T follicular helper cell (primary cell): ENCODE results near the gene MUC6.

ENCODE experiments used
- DNase-seq: peaks from one replicate; pipeline ENCODE4 v3.0.0-alpha.2; 2020; ENCODE audit warnings: low read depth

Gene MUC6

DNA sequence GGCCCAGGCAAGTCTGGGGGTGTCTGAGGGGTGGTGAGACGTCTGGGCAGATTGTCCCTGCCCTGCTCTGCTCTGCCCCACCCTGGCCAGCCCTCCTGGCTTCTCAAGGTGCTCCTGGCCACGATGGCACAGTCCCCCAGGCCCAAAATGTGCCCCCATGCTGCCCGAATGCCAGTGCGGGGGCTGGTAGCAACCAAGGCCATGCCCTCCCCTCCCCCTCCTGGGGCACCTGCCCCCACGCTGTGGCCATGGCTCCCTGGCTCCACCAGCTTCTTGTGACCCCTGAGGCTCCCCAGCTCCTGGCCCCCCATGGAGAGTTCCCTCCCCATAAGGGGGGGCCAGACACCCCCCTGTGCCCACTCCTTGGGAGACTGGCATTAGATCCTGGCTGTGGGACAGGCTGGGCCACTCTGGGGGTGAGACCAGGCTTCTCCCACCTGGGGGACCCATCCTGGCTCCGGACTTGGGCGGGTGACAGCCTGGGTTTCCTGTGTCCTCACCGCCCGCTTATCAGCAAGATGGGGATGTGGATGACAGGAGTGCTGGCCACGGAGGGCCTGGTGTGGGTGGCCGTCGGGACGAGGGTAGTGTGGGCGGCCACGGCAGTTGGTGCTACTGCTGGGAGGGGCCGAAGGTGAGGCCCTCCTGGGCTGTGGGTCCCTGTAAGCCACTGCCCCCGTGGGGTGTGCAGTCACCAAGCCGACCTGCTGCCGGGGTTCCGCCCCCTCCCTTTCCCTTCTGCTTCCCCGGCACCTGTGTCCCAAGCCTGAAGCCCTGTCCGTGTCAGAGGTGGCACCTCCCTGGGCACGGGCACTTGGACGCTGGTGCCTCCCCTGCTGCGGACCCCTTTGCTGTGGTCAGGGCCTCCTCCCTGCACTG lies 15.9 kb upstream of the MUC6 start:
- no peak for DNase-seq

DNA sequence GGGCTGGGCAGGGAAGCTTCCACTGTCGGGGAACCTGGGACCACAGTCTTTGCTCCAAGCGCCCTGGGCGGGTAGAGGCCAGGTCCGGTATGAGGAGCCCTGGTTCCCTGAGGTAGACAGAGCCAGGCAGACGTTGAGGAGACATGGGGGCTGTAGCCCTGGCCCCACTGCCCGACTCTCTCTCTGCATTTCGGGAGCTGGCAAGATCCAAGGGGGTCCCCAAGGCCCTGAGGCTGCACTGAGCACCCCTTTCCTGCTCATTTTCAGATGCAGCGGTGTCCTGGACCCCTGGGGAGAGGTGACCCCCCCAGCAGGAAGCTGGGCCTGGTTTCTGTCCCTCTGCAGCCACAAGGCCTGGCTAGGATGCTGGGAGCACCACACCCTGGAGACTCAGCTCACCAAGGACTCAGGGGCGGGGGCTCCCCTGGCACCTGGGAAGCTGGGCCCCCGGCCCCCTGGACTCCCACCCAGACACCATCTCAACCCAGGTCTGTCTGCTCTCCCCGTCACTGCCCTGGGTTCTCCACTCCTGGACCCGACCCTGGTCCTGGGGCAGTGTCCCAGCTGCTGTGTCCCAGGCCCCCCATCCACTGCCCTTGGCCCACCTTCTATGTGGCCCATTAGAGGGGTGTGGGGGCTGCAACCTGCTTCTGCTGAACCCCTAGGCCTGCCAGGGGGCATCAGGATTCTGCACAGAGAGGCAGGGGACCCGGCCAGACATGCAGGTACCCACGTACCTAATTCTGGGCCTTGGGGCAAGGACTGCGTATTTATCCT lies 15.0 kb upstream of the MUC6 start:
- DNase-seq, result no peak

DNA sequence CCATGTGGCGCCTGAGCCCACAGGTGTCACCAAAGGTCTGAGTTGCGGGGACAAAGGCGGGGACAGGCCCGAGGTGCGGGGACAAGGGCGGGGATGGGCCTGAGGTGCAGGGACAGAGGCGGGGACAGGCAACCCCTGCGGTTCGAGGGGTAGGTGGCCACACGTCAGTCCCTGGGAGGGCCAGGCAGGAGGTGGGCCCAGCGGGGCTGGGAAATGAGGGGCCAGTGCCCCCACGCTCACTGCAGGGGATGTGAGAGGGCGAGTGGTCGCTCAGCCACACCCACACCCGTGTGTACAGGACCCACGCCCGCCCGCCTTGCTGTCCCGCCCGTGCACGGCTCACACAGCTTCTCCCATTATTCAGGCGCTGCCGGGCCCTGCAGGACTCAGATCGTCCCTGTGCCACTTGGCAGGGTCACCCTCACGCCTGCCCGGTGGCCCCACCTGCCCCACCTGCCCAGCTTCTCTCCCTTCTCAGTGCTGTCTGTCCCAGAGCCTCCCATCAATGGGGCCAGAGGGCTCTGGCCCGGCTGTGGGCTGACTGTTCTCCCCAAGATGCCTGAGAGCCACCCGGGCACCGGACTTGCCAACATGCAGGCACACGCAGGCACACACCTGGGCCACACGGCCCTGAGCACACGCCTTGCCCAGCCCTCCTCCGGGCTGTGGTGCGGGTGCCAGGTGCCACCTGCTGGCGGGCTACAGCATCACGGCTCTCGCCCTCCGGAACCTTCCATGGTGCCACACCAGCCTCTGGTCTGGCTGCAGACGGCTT lies 14.2 kb upstream of the MUC6 start:
- DNase-seq, result peak; percentile 54

- no peak for DNase-seq
Measured at GRCh38 chr11:1049911-1050580, 13.5 kb upstream of the MUC6 start.

DNA sequence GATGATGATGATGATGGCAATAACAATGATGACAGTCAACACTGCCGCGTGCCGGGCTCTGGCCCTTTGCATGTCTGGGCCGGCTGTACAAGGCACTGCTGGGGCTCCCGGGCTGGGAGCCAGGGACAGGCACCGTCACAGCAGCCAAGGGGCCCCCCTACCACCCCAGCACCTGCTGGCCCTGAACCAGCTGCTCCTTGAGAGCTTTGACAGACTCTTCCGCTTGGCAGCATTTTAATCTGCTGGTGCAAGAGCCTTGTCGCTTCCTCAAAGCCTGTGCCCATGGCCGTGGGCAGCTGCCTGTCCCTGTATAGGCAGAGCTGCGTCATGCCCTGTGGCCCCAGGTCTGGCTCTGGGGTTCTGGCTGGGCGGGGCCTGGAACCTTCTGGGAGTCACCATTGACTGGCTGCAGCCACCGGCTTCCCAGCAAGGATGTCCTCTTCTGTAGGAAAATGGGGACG lies 12.9 kb upstream of the MUC6 start:
- no peak for DNase-seq

- no peak for DNase-seq
Measured at GRCh38 chr11:1049071-1049405, 12.5 kb upstream of the MUC6 start.

DNA sequence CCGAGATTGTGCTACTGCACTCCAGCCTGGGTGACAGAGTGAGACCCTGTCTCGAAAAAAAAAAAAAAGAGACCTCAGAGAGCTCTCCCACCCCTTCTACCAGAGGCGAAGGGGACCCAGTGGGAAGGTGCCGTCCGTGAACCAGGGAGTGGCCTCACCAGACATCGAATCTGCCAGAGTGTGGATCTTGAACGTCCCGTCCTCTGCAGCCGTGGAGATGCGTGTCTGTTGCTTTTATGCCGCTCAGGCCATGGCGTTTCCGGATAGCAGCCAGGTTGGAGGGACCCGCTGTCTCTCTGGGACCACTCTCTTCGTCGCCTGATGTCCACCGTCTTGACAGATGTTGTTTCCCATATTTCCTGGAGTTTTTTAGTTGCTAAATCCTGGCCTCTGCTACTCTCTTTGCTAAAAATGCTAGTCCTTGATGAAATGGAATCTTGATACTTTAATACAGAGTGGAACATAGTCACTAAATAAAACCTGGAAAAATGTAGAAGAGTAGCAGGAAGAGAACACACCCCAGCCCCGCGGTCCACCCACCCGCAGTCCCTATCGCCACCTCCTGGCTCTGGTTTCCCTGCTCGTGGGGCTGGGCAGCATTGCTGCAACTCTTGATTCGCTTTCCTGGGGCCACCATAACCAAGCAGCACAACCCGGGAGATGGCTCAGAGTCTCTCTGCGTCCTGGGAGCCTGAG lies 12.0 kb upstream of the MUC6 start:
- no peak for DNase-seq

DNA sequence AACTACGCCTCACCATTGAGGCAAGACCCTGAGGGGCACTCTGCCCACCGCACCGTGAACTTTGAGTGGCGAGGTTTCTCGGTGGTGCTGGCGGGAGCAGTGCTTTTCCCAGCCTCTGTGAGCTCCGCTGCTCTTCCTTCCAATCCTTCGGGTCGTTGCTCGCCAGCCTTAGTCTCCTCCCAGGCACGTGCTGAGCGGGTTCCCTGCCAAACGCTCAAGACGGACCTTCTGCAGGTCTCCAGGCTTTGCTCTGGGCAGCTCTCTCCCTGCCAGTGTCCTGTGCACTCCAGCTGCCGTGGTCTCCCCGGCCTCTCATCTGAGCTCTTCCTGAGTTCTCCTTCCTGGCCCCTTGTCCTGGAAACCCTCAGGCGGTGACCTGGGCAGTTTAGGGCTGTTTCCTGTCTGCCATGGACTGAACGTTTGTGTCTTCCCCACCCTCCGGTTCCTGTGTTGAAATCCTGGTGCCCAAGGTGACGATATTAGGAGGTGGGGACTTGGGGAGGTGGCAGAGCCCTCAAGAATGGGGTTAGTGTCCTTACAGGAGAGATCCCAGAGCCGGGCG lies 11.2 kb upstream of the MUC6 start:
- no peak for DNase-seq

- no peak for DNase-seq
Measured at GRCh38 chr11:1044160-1044559, 7.6 kb upstream of the MUC6 start.

- no peak for DNase-seq
Measured at GRCh38 chr11:1043563-1044096, 7.1 kb upstream of the MUC6 start.

DNA sequence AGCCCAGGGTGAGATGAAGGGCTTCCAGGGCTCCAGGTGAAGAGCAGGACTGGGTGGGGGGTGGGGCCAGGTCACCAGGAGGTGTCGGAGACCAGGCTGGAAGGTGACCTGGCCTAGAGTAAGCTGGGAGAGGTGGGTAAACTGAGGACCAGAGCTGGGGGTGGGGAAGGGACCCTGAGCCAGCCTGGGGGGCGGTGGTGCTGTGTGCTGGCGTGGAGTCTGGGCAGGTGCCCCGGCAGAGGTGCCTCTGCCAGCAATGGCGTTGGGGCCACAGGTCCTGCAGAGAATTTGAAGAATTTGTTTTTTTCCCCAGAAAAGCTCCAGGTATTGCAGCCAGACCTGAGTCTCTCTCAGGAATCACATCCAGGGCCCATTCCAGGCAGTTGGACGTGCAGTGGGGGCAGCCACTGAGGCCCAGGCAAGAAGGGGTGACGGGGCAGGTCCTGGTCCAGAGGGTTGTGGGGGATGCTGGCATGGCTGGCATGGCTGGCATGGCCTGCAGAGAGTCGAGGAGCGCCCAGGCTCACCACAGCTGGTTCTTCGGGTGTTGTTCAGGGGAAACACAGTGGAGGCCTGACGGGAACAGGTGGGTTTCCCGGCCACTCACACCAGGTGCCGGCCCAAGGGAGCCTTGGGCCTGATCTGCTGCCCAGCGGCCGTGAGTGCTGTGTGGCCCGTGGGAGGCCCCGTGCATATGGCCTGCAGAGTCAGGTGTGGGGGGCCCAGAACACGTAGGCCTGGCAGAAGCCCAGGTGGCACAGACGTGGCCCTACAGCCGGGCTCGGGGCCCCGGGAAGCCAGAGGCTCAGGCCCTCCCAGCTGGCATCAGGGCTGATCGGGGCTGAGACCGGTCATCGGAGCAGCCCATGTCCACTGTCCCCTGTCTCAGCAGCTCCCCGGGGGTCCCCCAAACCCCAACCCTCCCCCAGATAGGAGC lies 6.4 kb upstream of the MUC6 start:
- no peak for DNase-seq

GRCh38 chr11:1041936-1042608 lies 5.6 kb upstream of the MUC6 start:
- no peak for DNase-seq

DNA sequence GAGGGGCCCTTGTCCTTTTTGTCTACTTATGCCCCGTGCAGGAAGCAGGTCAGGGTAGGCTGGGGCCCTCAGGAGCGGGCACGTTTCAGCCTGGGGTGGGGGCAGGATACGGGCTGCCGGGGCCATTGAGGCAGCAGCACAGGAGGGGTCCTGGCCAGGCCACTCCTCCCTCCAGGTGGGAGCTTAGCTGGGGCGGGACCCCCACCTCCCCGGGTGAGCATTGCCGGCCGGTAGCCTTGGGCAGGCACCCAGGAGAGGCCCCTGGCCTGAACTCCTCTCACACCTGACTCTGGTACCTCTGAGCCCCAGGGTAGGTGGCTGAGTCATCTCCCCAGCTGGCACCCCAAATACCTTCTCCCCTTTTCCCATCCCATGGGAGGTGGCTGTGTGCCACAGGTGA lies 5.0 kb upstream of the MUC6 start:
- no peak for DNase-seq

- no peak for DNase-seq
Measured at GRCh38 chr11:1041149-1041467, 4.6 kb upstream of the MUC6 start.

DNA sequence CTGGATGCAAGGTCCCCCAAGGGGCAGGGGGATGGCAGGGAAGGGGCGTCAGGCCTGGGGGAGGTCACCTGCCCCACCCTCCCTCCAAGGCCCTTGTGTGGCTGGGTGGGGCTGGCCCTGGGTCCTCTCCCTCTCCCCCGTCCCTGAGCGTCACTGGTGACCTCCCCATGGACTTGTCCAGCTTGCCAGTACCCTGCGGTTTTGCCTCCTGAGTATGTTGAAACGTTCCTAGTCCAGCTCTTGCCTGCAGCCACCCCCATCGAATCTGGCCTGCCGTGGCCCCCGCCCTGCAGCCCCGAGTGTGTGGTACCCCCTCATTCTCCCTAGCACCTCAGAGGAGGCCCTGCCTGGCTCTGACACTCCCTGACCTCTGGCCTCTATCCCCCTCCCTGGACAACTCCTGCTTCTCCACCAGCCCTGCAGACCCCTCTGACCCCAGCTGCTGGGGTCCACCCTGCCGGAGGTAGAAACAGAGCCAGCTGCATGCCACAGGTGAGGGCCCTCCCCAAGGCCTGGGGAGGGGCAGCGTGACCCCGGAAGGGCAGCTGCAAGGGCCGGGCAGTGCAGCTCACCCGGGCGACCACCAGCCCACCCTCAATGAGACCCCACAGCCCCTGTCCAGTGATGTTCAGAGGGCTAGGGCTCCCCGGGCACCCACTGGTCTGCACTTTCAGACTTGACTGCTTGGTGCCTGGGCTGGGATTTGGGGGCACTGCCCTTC lies 4.1 kb upstream of the MUC6 start:
- no peak for DNase-seq

- no peak for DNase-seq
Measured at GRCh38 chr11:1039481-1040427, 3.2 kb upstream of the MUC6 start.

- DNase-seq, result no peak
Measured at GRCh38 chr11:1038921-1039320, 2.4 kb upstream of the MUC6 start.
